GM19025 (cell line): Measurements from ENCODE around the gene AKIP1.
"Not testable (repeated sequence)": the region's sequence is repeated elsewhere in the genome, so short reads cannot be mapped to it uniquely, and the experiment has no call there.

Source experiments
- ATAC-seq: cut with Tn5 transposase; IDR thresholded peaks from one replicate; pipeline ENCODE4 v1.9.1; 2021; ENCODE audit warnings: mild to moderate bottlenecking, low read depth, moderate library complexity; ENCODE audit not compliant: unreplicated experiment

The AKIP1 gene

DNA sequence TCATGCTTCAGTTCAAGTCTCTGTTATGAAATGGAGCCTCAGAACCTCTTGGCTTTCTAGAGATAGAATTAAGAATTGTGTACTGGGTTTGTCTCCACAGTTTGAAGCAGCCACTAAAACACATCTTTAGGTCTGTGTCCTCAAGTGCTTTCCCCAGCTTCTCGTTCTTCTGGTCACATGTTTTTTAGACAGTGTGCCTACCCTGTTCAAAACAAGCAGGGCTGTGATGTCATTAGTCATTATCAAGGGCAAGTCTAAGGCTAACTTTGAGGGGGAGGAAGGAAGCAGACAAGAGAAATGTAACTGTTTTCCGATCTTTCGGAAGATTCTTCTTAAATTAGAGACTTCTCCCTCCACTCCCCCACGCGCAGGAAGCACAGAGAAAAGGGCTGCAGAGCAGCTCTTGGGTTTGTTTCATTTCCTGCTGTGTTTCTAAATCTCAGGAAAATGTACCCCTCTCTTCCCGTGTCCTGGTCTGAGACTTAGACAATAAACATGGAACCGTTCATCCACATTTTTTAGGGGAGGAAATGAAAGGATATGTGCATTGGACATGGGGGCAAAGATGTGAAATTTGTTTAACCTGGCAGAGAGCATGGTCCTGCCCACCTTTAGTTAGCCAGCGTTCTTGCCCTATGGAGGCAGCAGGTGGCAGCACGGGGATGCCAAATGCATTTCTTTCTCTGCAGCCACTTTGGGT lies 3.1 kb downstream of the AKIP1 start:
- ATAC-seq: no peak

DNA sequence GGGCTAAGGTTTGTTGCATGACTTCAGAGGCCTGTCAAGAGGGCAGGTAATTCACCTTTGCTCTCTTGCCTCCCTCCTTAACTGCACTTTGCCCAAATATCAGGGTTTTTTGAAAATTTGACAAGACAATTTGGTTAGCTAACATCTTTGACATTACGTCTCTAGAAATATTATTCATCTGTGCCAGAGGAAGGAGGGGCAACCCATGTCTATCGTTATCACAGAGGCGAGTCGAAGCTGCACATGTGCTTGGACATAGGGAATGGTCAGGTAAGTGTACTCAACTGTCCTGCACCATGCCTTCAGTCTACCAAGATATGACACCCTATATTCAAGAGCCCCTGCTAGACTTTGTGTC lies 3.7 kb downstream of the AKIP1 start:
- no peak for ATAC-seq

DNA sequence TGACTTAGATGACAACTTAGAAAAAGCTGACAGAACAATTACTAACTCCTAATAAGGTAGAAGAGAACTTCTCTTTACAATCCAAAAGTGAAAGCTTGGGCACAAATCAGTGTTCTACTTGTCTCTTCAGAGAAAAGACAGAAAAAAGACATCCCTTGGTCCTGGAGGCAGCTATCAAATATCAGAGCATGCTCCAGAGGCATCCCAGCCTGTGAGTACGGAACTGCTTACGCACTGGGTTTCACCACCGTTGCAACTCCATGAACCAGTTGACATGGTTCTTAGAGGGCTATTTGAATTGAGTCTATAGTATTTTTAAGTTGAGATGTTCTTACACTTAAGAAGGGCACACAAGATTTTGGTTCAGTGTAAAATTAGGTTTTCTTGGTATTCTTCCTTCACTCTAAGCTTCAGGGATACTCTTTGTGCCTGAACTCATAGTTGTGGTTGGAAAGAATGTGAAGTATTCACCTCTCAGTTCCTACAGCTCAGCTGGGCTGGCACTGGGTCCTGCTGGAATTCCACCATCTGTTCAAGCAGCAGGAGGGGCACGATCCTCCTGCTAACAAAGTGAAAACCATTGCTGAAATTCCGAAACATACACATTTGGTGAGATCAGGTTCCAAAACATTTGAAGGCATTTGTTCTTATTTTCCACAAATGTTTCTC lies 6.3 kb downstream of the AKIP1 start:
- no peak for ATAC-seq

DNA sequence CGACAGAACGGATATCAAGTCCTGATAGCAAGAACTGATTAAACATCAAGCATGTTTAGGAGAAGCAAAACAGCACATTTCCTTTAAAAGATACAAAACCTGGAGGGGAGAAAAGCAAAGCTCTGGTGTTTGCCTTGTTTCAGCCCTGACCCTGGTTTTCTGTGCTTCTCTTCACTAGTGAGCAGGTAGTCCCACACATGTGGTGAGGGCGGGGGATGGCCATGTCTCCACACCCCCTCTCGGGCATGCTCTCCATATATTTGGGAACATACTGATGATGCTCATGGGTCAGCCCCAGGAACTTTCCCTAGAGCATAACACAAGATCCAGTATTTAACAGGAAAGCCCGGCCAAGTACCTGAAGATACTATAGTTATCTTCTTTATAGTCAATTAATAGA lies 11.7 kb downstream of the AKIP1 start:
- no peak for ATAC-seq

DNA sequence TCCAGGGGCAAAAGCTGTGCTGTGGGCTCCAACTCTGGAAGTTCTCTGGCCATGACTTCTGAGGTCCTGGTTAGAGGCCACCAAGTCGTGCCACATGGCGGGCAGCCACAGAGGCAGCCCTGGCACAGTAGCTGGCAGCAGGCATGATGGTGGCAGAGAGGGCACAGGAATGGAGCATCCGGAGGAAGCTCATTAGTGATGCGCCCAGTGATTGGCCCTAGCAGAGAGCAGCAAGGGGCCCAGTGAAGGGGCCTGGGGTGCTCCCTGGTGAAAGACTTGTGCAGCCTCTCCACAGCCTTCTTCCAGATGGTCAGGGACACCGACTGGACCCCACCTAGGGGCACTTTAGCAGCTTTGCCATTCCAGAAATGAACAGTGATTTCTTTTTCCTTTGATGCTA lies 14.7 kb downstream of the AKIP1 start:
- ATAC-seq: no peak

DNA sequence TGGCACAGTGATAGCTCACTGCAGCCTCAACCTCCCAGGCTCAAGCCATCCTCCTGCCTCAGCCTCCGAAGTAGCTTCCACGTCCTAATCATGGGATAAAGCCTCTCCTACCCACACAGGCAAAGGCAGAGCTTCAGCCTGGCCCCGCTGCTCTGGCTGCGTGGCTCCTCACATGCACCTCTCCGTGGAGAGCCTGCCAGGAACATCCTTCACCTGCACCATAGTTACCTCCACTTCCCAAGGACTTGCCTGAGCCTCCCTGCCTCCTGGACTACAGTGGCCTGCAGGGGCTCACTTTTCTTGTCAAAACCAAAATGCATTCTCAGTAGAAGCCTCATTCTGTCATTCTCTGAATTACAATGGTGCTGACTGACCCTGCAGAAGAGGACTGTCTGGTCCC lies 15.2 kb downstream of the AKIP1 start:
- no peak for ATAC-seq

DNA sequence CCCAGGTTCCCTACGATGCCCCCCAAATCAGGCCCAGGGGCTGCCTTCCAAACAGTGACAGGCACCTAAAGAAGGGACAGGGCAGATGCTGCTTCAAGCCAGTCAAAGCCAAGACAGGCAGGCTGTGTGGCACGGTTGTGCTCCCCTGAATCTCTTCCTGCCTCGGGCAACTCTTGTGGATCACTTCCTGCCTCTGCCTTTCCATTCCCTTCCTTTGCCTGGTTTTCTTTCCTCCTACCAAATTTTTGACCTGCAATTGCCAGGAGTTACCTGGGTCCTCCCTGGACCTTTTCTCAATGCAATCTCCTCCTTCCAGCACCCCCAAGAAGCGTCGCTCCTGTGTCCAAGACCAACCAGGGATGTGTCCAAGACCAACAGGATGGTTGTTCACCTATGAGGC lies 16.2 kb downstream of the AKIP1 start:
- ATAC-seq: no peak

DNA sequence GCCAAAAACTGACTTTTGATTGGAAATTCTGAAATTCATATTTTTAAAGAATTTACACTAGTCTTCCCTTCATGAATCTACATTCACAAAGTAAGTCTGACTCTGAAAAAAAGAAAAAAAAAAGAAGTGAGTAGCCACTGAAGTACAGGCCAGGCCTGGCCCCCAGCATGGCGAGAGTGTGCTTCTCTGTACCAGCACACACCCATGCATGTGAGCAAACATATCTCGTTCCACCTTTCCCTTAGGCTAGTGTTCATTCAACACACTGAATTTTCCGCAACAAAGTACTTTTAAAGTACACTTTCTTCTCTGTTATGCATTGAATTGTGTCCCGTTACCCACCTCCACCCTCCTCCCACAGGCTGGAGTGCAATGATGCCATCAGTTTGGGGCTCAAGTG lies 17.2 kb downstream of the AKIP1 start:
- no peak for ATAC-seq

DNA sequence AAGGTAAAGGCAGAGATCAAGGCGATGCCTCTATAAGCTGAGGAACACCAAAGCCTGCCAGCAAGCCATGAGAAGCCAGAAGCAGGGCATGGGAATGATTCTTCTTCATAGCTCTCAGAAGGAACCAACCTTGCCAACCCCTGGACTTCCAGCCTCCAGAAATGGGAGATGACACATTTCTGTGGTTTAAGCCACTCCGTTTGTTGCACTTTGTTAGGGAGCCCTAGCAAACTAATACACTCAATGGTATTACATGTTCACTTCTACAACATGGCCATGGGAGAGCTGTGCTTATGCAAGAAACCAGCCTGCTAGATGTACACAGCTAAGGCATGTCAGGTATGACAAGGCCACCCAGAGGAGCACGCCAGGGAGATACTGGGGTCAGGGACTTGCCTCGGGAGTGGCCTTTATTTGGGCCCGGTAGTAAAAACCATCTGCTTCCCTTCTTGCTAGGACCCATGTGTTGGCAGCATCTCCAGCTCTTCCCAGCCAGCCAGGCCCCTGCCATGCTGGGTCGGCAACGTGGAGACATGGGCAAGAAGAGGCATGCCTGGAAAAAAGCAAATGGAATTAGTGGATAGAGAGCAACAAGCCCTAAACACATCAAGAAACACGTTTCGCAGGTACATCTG lies 18.1 kb downstream of the AKIP1 start:
- no peak for ATAC-seq

DNA sequence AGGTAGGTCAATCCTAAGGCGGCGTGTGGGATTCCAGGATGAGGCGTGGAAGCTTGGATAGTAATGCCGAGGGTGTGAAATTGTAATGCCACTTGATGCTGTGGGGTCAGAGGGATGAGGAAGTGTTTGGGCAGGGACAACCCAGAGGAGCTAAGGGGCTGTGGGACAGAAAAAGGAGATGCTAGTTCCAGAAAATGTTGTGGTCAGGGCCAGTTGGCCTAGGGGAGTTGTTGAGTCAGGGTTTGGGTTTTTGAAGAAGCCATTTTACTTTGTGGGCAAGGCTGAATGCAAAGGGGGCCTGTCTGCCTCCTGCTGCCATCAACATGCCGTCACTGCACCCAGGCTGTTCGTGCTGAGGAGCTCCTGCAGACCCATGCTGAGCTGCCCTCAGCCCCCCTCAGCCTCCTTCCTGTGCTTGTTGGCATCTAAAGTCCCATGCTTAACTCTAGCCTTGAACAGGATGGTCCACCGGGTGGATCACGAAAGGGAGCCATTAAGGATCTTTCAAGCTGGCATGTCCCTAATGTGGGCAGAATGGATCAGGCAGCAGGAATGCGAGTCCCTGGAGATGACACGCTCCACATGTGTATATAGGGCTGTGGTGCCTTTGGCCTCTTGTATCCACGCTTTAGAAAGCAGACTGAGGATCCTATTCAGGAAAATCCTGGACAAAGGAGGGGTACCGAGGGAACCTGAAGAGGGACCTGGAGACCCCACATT lies 19.6 kb downstream of the AKIP1 start:
- ATAC-seq: no peak

DNA sequence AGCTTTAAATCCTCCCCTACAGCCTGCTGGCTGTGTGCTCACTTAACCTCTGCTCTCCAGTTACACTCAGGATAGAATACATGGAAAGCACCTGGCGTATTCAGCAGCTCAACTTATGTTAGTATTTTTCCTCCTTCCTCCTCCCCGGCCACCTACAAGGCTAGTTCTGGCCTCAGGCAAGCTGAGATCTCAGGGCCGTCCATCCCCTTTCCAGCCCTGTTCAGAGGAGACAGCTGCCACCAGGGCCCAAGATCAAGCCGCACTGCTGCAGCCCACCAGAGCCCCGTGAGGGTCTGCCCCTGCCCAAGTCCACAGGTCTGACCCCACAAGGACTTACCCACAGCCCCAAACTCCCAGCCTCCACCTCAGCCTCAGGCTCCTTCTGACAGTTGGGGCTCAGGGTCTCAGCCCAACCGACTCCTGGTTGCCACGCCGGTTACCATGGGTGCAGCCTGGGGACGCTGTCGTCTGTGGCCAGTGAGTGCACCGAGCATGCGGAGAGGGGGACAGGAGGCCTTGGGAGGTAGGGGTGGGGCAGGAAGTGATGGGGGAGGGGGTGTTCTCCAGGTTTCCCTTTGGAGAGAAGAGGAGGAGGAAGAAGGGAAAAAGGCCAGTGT lies 21.7 kb downstream of the AKIP1 start, which contains the start of gene C11orf16:
TSS of gene C11orf16 (minus strand) at position 384 of the 617 bp plus-strand sequence. CDS start 639 bp downstream, outside the sequence.
- no peak for ATAC-seq

DNA sequence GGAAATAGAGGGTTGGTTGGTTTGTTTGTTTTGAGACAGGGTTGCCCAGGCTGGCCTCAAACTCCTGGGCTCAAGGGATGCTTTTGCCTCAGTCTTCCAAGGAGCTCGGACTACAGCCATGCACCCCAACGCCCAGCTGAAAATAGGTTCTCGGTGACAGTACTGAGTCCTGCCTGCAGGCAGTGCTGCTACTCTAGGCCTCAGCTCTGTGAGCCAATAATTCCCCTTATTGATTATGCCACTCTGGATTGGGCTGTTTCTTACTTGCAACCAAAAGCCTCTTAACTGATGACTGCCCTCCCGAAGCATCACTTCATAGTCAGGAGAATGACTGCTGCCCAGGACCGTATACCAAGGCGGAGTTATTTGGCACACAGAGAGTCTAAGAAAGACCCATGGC lies 22.9 kb downstream of the AKIP1 start:
- no peak for ATAC-seq

DNA sequence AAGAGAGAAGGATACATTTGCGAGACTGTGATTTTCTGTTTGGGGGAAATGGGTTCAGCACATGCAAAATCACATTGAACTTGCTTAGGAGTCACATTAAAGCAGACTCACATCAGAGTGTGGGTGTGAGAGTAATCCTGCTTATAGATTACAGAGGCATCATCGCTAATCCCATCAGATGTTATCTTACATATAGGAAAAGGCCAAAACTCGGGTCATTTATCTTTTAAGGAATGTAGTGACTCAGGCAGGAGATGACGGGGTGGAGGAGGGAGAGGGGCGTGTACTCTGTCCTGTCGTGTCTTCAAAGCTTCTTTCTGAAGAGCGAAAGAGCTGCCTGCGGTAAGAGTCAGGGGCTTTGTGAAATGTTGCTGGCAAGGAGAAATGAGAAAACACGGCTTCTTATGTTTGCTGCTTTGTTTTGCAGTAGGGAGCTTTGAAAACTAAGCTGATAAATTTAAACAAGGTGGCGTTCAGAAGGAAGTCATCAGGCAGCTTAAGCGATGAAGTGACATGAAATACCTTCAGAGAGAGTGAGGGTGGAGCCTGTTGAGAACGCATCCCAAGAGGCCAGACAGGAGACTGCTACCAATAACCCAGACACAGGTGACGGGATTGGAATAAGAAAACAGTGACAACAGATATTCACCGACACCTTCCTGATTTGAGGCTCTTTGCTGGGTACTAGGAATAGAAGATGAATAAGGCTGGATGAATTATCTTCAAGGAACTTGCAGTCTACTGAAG lies 23.9 kb downstream of the AKIP1 start:
- no peak for ATAC-seq

DNA sequence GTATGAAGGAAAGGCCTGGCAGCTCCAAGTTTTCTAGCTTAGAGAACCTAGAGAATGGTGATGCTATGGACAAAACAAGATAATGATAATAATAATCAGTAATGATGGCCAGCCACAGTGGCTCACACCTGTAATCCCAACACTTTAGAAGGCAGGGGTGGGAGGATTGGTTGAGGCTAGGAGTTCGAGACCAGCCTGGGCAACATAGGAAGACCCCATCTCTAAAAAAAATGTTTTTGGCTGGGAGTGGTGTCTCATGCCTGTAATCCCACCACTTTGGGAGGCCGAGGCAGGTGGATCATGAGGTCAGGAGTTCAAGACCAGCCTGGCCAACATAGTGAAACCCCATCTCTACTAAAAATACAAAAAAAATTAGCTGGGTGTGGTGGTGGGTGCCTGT lies 24.8 kb downstream of the AKIP1 start:
- not testable (repeated sequence) for ATAC-seq

DNA sequence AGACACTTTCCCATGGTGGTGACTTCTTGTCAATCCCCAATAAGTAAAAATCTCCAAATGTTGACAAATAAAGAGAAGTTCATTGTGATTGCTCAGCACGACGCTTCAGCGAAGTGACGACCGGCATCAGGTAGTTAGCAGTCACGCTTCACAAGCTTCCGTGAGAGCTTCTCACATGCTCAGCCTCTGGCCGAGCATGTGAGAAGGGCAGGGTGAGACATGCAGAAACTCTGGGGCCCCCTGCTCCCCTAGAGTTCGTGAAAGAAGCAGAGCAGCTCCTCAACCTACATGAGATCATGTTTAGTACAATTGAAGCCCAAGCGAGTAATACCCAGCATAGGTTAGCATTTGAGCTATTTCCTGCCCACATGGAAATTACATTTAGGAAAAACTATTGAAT lies 26.2 kb downstream of the AKIP1 start:
- peak; percentile 66 for ATAC-seq

DNA sequence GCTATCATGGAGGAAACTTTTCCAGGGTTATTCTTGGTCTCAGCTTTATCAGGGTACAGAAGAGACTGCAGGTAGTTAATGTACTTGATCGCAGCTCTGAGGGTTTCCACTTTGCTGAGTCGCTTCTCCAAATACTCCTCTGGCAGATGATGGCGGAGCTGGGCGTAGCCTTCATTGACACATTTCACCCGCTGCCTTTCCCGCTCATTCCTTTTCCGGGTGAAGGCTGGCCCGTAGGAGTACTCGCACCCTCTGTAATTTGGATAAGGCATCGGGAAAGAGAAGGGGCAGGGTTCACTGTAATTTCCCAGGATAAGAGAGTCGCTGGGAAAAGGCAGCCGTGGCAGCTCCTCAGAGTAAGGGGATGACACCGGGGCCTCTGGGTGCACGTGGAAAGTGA lies 26.7 kb downstream of the AKIP1 start:
- ATAC-seq: no peak

DNA sequence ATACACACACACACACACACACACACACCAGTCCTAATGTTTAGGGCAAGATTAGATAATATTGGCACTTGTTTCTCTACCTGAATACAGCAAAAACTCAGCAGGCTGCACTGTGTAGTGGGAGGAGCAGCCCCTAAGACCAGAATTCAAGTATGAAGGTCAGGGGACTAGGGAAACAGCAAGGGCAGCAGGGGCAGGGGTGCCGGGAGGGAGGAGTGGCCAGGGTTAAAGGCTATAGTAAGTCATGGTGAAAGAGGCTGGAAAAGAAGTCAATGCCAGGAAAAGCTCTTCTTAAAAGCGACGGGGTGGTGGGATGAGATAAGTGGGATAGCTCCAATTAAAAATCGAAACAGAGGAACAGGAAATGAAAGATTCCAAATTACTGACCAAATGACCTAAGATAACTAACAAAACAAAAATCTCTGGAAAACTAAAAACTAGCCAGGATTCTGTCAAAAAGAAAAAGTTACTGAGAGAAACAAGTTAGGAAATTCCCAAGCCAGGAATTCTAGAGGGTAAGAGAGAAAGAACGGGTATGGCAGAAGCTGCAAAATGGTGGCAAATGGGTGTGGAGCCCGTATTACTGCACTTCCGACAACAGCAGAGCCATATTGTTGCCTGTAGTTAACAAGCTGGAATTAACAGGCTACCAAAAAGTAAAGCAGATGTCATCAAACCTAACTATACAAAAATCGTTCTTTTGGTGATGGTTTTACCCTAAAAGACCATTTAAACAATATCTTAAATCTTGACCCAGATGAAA lies 30.5 kb downstream of the AKIP1 start:
- no peak for ATAC-seq

DNA sequence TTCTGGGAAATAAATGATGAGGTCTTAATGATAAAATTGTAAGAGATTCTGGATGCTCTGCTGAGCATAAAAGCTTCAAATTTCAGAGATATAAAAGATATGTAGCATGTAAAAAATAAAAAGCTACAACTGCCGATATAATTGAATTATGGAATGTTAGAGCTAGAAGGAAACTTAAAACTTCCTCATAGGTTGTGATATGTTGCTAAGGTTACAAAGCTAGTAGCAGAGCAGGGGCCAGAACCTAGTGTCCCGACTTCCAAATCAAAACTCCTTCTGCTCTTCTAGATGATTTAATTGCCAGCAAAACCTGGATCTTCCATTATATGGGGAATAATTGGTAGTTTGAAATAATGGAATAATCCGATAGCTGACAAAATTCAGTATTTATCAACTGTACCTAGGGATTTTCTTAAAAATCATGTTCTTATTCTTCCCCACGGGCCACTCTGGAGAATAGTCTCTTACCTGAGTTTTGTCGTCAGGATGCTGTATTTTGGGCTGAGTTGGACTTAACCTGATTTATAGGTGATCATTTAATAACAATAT lies 31.6 kb downstream of the AKIP1 start, which contains the start of gene ASCL3:
TSS of gene ASCL3 (minus strand) at position 499 of the 549 bp plus-strand sequence. CDS start 4,855 bp downstream, outside the sequence.
- ATAC-seq: no peak
